Activated naive CD8-positive, alpha-beta T cell treated with anti-CD3 and anti-CD28 coated beads, Interleukin-2, amount 50 U/mL, for 24 hours (primary cell): Measurements from ENCODE around the gene PYY.
"Not testable (repeated sequence)": the region's sequence is repeated elsewhere in the genome, so short reads cannot be mapped to it uniquely, and the experiment has no call there.

Experiments
- ATAC-seq: fragments of 150-1000 bp; cut with Tn5 transposase; one replicate; pipeline ENCODE4 v1.10.0; 2021
- DNase-seq: peaks from one replicate; pipeline ENCODE4 v3.0.0; 2021
- H3K27ac Mint-ChIP-seq: one replicate; pipeline ENCODE4 v1.8.0; 2021; ENCODE audit warnings: mild to moderate bottlenecking, mixed read lengths
- H3K27me3 Mint-ChIP-seq: one replicate; pipeline ENCODE4 v1.8.0; 2021; ENCODE audit warnings: mixed read lengths
- H3K36me3 Mint-ChIP-seq: one replicate; pipeline ENCODE4 v1.8.0; 2021; ENCODE audit warnings: low read depth, mixed read lengths
- H3K4me1 Mint-ChIP-seq: one replicate; pipeline ENCODE4 v1.8.0; 2021; ENCODE audit warnings: mixed read lengths
- H3K4me3 Mint-ChIP-seq: one replicate; pipeline ENCODE4 v1.8.0; 2021; ENCODE audit warnings: mild to moderate bottlenecking, moderate library complexity, mixed read lengths
- H3K9me3 Mint-ChIP-seq: one replicate; pipeline ENCODE4 v1.8.0; 2021; ENCODE audit warnings: mixed read lengths

The PYY gene

DNA sequence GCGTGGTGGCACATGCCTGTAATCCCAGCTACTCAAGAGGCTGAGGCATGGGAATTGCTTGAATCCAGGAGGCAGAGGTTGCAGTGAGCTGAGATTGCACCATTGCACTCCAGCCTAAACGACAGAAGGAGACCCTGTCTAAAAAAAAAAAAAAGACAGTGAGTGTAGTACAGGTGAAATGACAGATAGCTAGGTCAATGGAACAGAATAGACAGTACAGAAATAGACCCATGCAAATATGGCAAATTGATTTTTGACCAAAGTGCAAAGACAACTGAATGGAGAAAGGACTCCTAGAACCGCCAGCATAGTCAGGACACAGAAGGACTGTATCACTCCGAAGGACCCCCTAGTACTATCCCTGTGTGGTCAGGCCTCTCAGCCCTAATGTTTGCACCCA, 16.6 kb upstream of the PYY start:
- Mint-ChIP-seq H3K9me3 (no peaks in the 10 kb centered on the region), H3K36me3 (no peaks in the 10 kb centered on the region), H3K4me3 (no peak overlapping the region), H3K4me1 (peaks cover 3% of the 10 kb centered on the region), H3K27me3 (peaks cover 9% of the 10 kb centered on the region), H3K27ac (no peak overlapping the region)
- DNase-seq: no peak
- ATAC-seq: no peak

DNA sequence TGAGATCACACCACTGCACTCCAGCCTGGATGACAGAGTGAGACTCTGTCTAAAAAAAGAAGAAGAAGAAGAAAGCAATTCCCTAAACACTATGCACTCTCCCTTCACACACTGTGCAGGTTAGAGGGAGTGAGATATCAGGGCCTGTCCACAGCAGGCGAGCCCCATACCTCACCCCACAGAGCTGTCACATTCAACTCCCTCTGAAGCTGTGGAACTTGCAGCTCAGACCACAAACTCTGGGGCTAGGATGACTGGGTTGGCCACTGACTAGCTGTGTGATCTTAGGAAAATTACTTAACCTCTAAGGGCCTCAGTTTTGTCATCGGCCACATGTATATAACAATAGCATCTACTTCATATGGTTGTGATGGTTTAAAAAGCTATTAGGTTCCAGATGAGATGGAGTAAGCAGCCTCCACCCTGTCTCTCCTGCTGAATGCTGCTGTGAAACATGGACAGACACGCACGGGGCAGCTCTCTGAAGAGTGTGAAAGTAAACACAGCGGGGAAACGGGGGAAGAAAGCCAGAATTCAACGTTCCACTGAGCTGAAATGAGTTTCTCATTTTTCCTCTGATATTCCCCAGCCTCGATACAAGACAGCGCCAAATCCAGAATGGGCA, 13.6 kb upstream of the PYY start:
- H3K4me1 Mint-ChIP-seq: peaks cover 3% of the 10 kb centered on the region
- ATAC-seq: peak; percentile 43
- H3K27ac Mint-ChIP-seq: no peak overlapping the region
- DNase-seq: no peak
- H3K27me3 Mint-ChIP-seq: peaks cover 12% of the 10 kb centered on the region
- no peak overlapping the region for H3K4me3 Mint-ChIP-seq
- H3K36me3 Mint-ChIP-seq: no peaks in the 10 kb centered on the region
- H3K9me3 Mint-ChIP-seq: no peaks in the 10 kb centered on the region

DNA sequence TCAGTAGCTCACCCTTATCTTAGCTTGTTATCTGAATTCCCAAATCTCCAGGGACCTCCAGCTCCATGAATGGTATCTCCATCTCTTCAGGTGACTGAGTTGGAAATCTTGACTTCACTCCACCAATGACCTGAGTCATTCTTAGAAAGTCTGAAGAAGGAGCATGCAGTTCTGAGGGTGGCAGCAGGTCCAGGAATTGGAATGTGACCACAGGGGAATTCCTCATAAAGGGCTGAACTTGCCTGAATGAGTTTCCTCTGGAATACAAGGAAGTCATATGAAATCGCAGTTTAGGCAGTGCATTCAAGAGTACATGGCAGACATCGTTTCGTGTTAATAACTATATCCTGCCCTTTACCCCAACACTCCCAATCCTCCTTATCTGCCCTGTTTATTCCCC, 12.5 kb upstream of the PYY start:
- no peak overlapping the region for H3K27ac Mint-ChIP-seq
- DNase-seq (no peak), ATAC-seq (no peak)
- H3K27me3 Mint-ChIP-seq: peaks cover 17% of the 10 kb centered on the region
- H3K36me3 Mint-ChIP-seq: no peaks in the 10 kb centered on the region
- no peak overlapping the region for H3K4me3 Mint-ChIP-seq
- H3K4me1 Mint-ChIP-seq: no peaks in the 10 kb centered on the region
- H3K9me3 Mint-ChIP-seq: no peaks in the 10 kb centered on the region

DNA sequence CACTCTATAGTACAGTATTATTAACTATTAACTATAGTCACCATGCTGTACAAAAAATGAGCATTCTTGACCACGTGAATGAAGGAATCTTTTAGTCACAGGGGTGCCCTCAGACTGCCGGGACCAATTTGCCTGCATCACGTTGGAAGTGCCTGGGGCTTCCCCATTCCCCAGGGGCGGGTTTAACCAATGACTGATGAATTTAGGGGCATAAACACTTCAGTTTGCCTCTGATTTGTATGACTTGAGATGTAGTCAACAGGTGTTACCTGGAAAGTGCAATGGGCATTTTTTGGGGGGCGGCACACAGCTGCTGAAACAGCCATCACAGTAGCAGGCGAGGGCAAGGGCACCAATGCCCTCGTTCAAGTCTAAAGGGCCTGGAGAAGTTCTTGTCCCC, 8.7 kb upstream of the PYY start:
- ATAC-seq (no peak), DNase-seq (no peak)
- H3K9me3 Mint-ChIP-seq: no peaks in the 10 kb centered on the region
- H3K27me3 Mint-ChIP-seq: peaks cover 19% of the 10 kb centered on the region
- no peak overlapping the region for H3K4me3 Mint-ChIP-seq
- H3K36me3 Mint-ChIP-seq: no peaks in the 10 kb centered on the region
- no peak overlapping the region for H3K27ac Mint-ChIP-seq
- no peaks in the 10 kb centered on the region for H3K4me1 Mint-ChIP-seq

DNA sequence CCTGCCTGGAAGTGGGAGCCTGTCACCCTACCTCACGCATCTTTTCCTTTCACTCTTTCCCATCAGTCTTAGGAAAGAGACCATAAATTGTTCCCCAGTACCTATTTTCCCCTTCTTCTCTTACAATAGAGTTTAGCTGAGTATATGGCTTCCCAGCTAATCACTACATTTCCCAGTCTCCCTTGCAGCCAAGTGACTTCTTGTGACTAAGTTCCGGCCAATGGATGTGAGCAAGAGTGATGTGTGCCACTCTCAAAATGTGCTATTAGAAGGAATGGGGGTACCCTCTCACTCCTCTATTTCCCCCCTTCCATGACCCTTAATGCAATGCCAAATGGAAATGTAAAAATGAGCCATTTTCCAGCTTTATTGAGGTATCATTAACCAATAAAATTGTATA, 8.2 kb upstream of the PYY start:
- no peak for DNase-seq
- no peak overlapping the region for H3K27ac Mint-ChIP-seq
- no peaks in the 10 kb centered on the region for H3K4me1 Mint-ChIP-seq
- no peaks in the 10 kb centered on the region for H3K9me3 Mint-ChIP-seq
- H3K4me3 Mint-ChIP-seq: no peak overlapping the region
- no peaks in the 10 kb centered on the region for H3K36me3 Mint-ChIP-seq
- peaks cover 19% of the 10 kb centered on the region for H3K27me3 Mint-ChIP-seq
- no peak for ATAC-seq

DNA sequence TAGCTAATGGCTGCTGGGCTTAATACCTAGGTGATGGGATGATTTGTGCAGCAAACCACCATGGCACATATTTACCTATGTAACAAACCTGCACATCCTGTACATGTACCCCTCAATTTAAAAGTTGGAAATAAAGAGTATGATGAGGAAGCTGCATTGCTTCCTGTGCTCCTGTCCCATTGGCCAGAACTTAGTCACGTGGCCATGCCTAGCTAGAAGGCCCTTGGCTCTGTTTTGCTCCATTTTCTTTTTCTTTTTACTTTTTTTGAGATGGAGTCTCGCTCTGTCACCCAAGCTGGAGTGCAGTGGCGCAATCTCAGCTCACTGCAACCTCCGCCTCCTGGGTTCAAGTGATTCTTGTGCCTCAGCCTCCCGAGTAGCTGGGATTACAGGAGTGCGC, 7.6 kb upstream of the PYY start:
- not testable (repeated sequence) for H3K4me3 Mint-ChIP-seq, ATAC-seq, H3K36me3 Mint-ChIP-seq, H3K9me3 Mint-ChIP-seq, DNase-seq, H3K4me1 Mint-ChIP-seq, H3K27ac Mint-ChIP-seq
- peaks cover 21% of the 10 kb centered on the region for H3K27me3 Mint-ChIP-seq

DNA sequence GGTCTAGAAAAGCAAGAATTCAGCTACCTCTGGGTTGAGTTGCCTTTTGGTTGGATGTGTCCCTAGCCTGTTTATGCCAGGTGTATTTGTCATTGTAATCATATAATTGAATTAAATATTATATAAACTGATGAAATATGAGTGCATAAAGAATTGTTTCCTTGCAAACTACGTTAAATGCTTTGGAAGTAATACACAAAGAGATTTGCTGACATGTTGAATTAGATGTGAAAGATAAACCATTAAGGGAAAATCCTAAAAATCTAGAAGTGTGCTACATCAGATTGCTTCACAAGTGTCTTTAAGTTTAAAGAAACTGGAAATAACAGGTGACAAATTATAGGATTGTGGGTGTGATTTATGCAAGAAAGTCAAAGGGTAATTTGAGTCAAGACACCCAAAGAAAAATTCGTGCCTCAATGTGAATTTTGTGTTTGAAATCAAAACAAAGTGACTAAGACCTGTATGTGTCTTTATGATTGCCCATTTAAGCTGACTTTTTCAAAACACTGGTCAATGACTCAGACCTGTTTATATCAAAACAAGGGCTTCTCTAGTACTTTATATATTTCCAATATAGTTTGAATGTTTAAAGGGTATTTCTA, 5.1 kb upstream of the PYY start:
- no peak overlapping the region for H3K27ac Mint-ChIP-seq
- H3K9me3 Mint-ChIP-seq: no peaks in the 10 kb centered on the region

DNA sequence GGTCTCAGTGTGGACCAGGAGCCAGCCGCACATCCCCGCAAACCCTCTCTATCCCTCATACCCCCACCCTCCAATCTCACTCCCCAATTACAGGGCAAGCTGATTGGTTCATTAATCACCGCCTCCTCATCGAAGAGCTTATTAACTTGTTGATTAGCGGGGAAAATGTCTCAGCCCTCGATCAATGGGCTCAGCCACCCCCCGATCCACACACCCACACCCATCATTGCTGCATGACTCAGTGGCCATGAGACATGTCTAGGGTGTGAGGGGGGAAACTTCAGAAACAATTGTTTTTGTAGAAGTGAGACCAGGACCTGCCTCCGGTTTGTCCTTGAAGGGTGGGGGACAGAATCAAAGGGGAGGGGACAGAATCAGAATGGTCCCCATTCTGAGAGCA, 2.5 kb upstream of the PYY start:
- no peaks in the 10 kb centered on the region for H3K36me3 Mint-ChIP-seq
- peaks cover 3% of the 10 kb centered on the region for H3K4me1 Mint-ChIP-seq
- ATAC-seq (no peak), DNase-seq (no peak)
- no peak overlapping the region for H3K27ac Mint-ChIP-seq
- H3K27me3 Mint-ChIP-seq: peaks cover 38% of the 10 kb centered on the region
- H3K9me3 Mint-ChIP-seq: no peaks in the 10 kb centered on the region
- H3K4me3 Mint-ChIP-seq: no peak overlapping the region

More for the DNA sequence above, 5.1 kb upstream of the PYY start:
- Mint-ChIP-seq H3K27me3 (peaks cover 30% of the 10 kb centered on the region), H3K36me3 (no peaks in the 10 kb centered on the region), H3K4me1 (no peaks in the 10 kb centered on the region), H3K4me3 (no peak overlapping the region)
- ATAC-seq (no peak), DNase-seq (no peak)

DNA sequence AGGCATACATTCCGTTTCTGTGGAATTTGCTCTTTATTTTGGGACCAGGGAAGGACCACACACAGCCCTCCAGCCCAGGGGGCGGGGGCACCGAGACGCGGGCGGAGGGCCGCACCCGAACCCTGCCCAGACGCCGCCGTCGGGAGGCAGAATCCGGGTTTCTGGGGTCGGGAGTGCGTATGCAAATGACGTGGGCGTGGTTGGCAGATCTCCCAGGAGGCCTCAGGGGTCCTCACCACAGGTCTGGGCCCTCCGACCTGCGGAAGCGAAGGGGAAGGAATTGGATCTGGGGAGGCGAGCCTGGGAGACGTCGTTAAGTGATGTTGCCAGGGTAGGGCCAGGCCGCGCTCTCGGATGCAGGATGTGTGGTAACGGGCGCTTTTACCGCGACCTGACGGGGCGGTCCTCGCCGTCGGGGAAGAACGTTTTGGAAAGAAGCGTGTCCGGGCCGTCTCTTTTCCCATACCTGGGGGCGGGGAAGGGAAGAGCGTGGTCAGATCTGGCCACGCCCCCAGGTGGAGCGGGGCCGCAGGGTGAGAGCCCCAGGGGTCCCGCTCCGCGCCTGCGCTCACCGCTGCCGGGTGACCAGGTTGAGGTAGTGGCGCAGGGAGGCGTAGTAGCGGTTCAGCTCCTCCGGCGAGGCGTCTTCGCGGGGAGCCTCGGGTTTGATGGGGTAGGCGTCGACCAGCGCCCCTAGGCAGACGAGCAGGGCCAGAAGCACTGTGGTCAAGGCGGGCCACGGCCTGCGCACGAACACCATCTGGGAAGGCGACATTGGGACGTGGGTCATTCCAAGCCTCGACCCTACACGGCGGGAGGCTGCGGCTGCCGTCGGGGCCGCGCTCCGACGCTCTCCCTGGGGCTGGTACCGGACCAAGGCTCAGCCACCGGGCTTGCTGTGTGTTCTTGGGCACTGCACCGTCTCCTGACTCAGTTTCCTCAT, 745 bp downstream of the PYY start:
- H3K27me3 Mint-ChIP-seq: peaks cover 53% of the 10 kb centered on the region

DNA sequence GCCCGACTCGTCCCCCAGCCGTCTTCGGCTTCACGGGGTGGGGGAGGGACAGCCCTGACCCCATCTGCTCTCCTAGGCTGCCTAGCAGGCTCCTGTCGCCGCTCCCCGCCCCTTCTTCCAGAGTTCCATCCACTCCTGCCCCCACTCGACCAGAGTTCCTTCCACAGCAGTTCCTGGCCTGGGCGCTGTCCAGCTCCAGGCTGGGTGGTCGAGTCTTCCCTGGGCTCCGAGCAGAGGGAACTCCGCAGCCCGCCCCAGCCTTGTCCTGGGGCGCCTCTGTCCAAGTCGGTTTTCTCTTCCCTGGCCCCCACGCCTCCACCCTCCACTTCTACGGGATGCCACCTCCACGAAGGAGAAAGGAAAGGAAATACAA, 1.4 kb downstream of the PYY start:
- H3K27me3 Mint-ChIP-seq: peaks cover 53% of the 10 kb centered on the region
- no peaks in the 10 kb centered on the region for H3K36me3 Mint-ChIP-seq
- DNase-seq: no peak
- H3K4me1 Mint-ChIP-seq: peaks cover 3% of the 10 kb centered on the region
- no peak overlapping the region for H3K27ac Mint-ChIP-seq
- H3K4me3 Mint-ChIP-seq: no peak overlapping the region
- H3K9me3 Mint-ChIP-seq: no peaks in the 10 kb centered on the region
- no peak for ATAC-seq

More for the DNA sequence above, 745 bp downstream of the PYY start:
- H3K36me3 Mint-ChIP-seq: no peaks in the 10 kb centered on the region
- no peak for ATAC-seq
- H3K9me3 Mint-ChIP-seq: no peaks in the 10 kb centered on the region
- DNase-seq: peak; percentile 7
- H3K4me3 Mint-ChIP-seq: peak overlapping the region; percentile 50
- no peak overlapping the region for H3K27ac Mint-ChIP-seq
- peaks cover 3% of the 10 kb centered on the region for H3K4me1 Mint-ChIP-seq

DNA sequence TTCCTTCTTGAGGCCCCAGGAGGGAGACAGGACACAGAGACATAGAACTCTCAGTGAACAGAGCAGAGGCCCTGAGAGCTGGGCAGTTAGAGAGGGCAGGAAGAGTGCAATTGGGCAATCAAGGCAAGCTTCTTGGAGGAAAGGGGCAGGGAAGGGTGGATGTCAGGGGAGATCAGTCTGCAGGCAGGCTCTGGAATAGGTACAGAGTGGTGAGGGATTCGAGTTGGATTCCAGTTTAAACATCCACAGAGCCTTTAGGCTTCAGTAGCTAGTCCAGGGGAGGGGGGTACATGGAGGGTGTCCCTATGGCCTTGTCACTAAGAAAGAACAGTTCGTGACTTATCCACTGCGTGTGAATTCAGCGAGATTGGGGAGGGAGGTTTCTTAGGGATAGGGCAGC, 2.0 kb downstream of the PYY start:
- Mint-ChIP-seq H3K4me3 (no peak overlapping the region), H3K27ac (no peak overlapping the region), H3K36me3 (no peaks in the 10 kb centered on the region), H3K27me3 (peaks cover 53% of the 10 kb centered on the region), H3K4me1 (peaks cover 3% of the 10 kb centered on the region), H3K9me3 (no peaks in the 10 kb centered on the region)
- no peak for DNase-seq
- ATAC-seq: no peak

DNA sequence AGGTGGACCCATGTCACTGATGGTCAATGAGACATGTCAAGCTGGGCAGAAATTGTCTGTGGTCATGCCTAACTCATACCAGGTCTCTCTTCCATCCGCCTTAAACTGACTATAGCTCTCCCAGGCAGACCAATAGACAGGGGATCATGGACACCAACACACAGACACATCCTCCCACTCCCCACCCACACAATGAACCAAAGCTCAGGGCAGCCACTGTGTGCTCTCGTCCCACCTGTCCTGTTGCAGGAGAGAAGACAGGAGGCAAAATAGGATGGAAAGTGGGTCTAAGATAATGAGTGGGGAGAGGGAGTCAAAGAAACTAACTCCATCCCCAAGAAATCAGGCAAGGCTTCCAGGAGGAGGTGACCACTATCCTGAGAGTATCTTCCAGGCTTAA, 3.2 kb downstream of the PYY start:
- ATAC-seq (no peak), DNase-seq (no peak)
- H3K4me3 Mint-ChIP-seq: no peak overlapping the region
- no peaks in the 10 kb centered on the region for H3K9me3 Mint-ChIP-seq
- H3K27ac Mint-ChIP-seq: no peak overlapping the region
- H3K27me3 Mint-ChIP-seq: peaks cover 50% of the 10 kb centered on the region
- no peaks in the 10 kb centered on the region for H3K36me3 Mint-ChIP-seq
- peaks cover 3% of the 10 kb centered on the region for H3K4me1 Mint-ChIP-seq

DNA sequence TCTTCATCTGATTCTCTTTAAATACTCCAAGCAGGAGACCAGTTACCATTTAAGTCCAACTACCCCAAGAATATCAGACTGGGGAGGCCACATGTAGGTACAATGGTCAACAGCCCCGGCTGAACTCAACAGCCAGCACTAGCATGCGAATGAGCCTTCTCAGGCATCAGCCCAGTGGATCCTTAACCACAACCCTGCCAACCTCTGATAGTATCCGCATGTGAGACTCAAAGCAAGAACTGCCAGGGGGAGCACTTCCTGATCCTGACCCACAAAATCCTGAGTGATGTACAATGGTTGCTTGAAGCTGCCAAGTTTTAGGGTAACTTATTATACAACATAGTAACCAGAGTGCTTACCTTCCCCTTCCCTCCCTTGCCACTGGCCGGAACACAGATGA, 4.0 kb downstream of the PYY start:
- H3K4me1 Mint-ChIP-seq: peaks cover 4% of the 10 kb centered on the region
- no peak overlapping the region for H3K4me3 Mint-ChIP-seq
- H3K36me3 Mint-ChIP-seq: no peaks in the 10 kb centered on the region
- ATAC-seq (no peak), DNase-seq (no peak)
- H3K27me3 Mint-ChIP-seq: peaks cover 46% of the 10 kb centered on the region
- no peaks in the 10 kb centered on the region for H3K9me3 Mint-ChIP-seq
- H3K27ac Mint-ChIP-seq: no peak overlapping the region

DNA sequence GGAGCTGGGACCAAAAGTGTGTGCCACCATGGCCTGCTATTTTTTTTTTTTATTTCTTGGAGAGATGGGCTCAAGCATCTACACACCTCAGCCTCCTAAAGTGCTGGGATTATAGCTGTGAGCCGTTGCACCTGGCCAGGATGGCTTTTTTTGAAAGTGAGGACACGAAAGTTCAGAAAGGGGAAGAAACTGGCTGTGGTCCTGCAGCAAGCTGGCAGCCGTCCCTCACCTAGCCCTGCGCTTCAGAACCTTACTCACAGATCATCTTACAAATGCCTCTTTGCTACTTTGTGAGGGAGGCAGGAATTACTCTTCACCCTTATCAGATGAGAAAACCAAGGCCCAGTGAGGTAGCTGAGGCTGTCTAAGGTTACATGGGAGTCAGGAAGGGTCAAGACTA, 7.0 kb downstream of the PYY start:
- Mint-ChIP-seq H3K36me3 (no peaks in the 10 kb centered on the region), H3K27me3 (peaks cover 26% of the 10 kb centered on the region), H3K4me3 (no peak overlapping the region), H3K9me3 (no peaks in the 10 kb centered on the region), H3K4me1 (peaks cover 6% of the 10 kb centered on the region), H3K27ac (no peak overlapping the region)
- no peak for ATAC-seq
- DNase-seq: no peak
